Natural killer cell (primary cell): Measurements from ENCODE around the gene E2F4. TPM values are rescaled to one million over a fixed set of nuclear protein-coding genes. Genes with fewer than 3 reads are reported as not detected.

Source experiments
- ATAC-seq, 3 donors: fragments of 150-1000 bp in 2 of 3; fragments of 200-7000 bp in 1 of 3; cut with Tn5 transposase; 1 replicate in 1 of 3; 2 replicates in 2 of 3; pipeline ENCODE4 v1.10.0; 2021; ENCODE audit warnings: mild to moderate bottlenecking in 2 of 3, moderate library complexity in 2 of 3
- DNase-seq, 2 donors: peaks; one replicate each; pipeline versions ENCODE4 v3.0.0 to v3.0.0-alpha.2; 2013 to 2021; ENCODE audit warnings: mixed read lengths in 1 of 2
- H3K27ac ChIP-seq: one replicate; pipeline ENCODE4 v1.5.1; 2013; ENCODE audit warnings: mild to moderate bottlenecking, low read length
- H3K27me3 ChIP-seq: one replicate; pipeline ENCODE4 v1.6.1; 2013; ENCODE audit warnings: low read length; ENCODE audit not compliant: control insufficient read depth, insufficient read depth
- H3K36me3 ChIP-seq: one replicate; pipeline ENCODE4 v1.6.1; 2013; ENCODE audit warnings: low read length; ENCODE audit not compliant: control insufficient read depth, insufficient read depth
- H3K4me1 ChIP-seq: one replicate; pipeline ENCODE4 v1.6.1; 2013; ENCODE audit warnings: low read length; ENCODE audit not compliant: control insufficient read depth, insufficient read depth
- H3K4me3 ChIP-seq: one replicate; pipeline ENCODE4 v1.5.1; 2013; ENCODE audit warnings: low read length
- H3K9me3 ChIP-seq: one replicate; pipeline ENCODE4 v1.6.1; 2013; ENCODE audit warnings: low read length; ENCODE audit not compliant: control insufficient read depth, insufficient read depth
- H3K27ac Mint-ChIP-seq, 2 donors: one replicate each; pipeline ENCODE4 v1.8.0; 2022; ENCODE audit warnings: mild to moderate bottlenecking in 2 of 2, mixed read lengths in 2 of 2, moderate library complexity in 1 of 2
- H3K27me3 Mint-ChIP-seq, 2 donors: one replicate each; pipeline ENCODE4 v1.8.0; 2022; ENCODE audit warnings: low read depth in 2 of 2, mixed read lengths in 2 of 2
- H3K36me3 Mint-ChIP-seq: one replicate; pipeline ENCODE4 v1.8.0; 2022; ENCODE audit warnings: mixed read lengths
- H3K4me1 Mint-ChIP-seq, 2 donors: one replicate each; pipeline ENCODE4 v1.8.0; 2022; ENCODE audit warnings: mixed read lengths in 2 of 2
- H3K4me3 Mint-ChIP-seq: one replicate; pipeline ENCODE4 v1.8.0; 2022; ENCODE audit warnings: mild to moderate bottlenecking, moderate library complexity, mixed read lengths
- H3K9me3 Mint-ChIP-seq, 2 donors: one replicate each; pipeline ENCODE4 v1.8.0; 2022; ENCODE audit warnings: mixed read lengths in 2 of 2
- CTCF ChIP-seq: fragments of 200-600 bp; IDR thresholded peaks from one replicate; pipeline ENCODE4 v1.8.0; 2022; ENCODE audit warnings: antibody characterized with exemption
- WGBS: methylation state at CpG from one replicate; pipeline ENCODE4 v1.1.7; 2013; ENCODE audit warnings: missing lambda C conversion rate; ENCODE audit not compliant: insufficient coverage; 5-methylcytosine and 5-hydroxymethylcytosine counted together
- intact Hi-C: fragments of 100-400 bp; cut with micrococcal nuclease; formaldehyde crosslinking; loops from one replicate; pipeline ENCODE4 v1.14.2; 2022
- total RNA-seq, 4 donors: library from RNA; stranded (reverse); fragments of 120-200 nt in 1 of 4; gene quantifications; one replicate each; pipeline versions ENCODE4 v1.2.3 to v1.2.4, GENCODE V29; 2013 to 2022

The E2F4 gene
- total RNA-seq, 3 donors from 2014 or later (not counting 1 experiment from before 2014, with no cell fraction given): 57.6 to 91.7 (median 74.5) TPM

- H3K4me3 Mint-ChIP-seq: no peak within 1 kb of the TSS
- DNase-seq (no peak), ATAC-seq (peak in 1 of 3 donors; percentile 47)
- no peaks in the 10 kb centered on the region for H3K4me1 ChIP-seq
- no peaks in the 10 kb centered on the region for H3K9me3 ChIP-seq
- no peak within 1 kb of the TSS for H3K27ac ChIP-seq
- intact Hi-C loops: no loop called here
- TF ChIP-seq CTCF: no peak
- no peaks in the 10 kb centered on the region for H3K9me3 Mint-ChIP-seq
- WGBS: 90% methylated on average over 58 of the region's 61 CpGs
- peaks cover 14% of the 10 kb centered on the region for H3K36me3 Mint-ChIP-seq
- no peak within 1 kb of the TSS for H3K4me3 ChIP-seq
- H3K36me3 ChIP-seq: peaks cover 66% of the 10 kb centered on the region
- H3K27ac Mint-ChIP-seq: peak within 1 kb of the TSS in 1 of 2 donors; percentile 40
- H3K27me3 ChIP-seq: no peaks in the 10 kb centered on the region
- no peaks in the 10 kb centered on the region for H3K27me3 Mint-ChIP-seq
- H3K4me1 Mint-ChIP-seq: peaks cover 16 to 22% of the 10 kb centered on the region in 2 donors
Observed at GRCh38 chr16:67199011-67199807, 7.3 kb downstream of the E2F4 start, which contains the start of gene ELMO3. ELMO3 (plus strand) TSS chr16:67199131; CDS start chr16:67199327, 196 bp downstream.

DNA sequence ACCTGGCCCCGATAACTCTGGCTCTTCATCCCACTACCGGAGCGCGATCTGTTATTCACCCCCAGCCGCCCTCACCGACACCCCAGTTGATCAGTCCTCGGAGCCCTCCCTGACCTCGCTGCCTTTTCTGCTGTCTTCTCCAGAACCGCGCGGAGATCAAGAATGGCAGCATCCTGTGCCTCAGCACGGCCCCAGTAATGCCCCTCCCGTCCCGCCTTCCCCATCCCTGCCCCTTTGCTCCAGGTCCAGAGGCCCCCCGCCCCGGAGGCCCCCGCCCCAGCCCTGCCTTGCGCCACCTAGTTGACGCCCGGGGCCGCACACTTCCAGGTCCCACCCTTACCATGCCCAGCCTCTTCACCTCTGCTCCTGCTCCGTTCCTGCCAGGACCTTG is 7.8 kb downstream of the E2F4 start:
- no peaks in the 10 kb centered on the region for H3K27me3 Mint-ChIP-seq
- no peak overlapping the region for H3K27ac Mint-ChIP-seq
- ATAC-seq (peak in 1 of 3 donors; percentile 14), DNase-seq (no peak)
- Histone ChIP-seq H3K9me3 (no peaks in the 10 kb centered on the region), H3K27ac (no peak overlapping the region), H3K4me1 (no peaks in the 10 kb centered on the region), H3K4me3 (no peak overlapping the region), H3K27me3 (no peaks in the 10 kb centered on the region), H3K36me3 (peaks cover 63% of the 10 kb centered on the region)
- H3K36me3 Mint-ChIP-seq: peaks cover 14% of the 10 kb centered on the region
- no peaks in the 10 kb centered on the region for H3K9me3 Mint-ChIP-seq
- intact Hi-C loops: no loop called here
- 86% methylated on average over 19 of the region's 22 CpGs for WGBS
- peaks cover 16 to 17% of the 10 kb centered on the region in 2 donors for H3K4me1 Mint-ChIP-seq
- no peak for TF ChIP-seq CTCF
- H3K4me3 Mint-ChIP-seq: no peak overlapping the region

- intact Hi-C loops: no loop called here
- no peak overlapping the region for H3K4me3 Mint-ChIP-seq
- H3K4me1 ChIP-seq: no peaks in the 10 kb centered on the region
- H3K27ac Mint-ChIP-seq: no peak overlapping the region
- H3K27ac ChIP-seq: no peak overlapping the region
- TF ChIP-seq CTCF: no peak
- no peak overlapping the region for H3K4me3 ChIP-seq
- no peaks in the 10 kb centered on the region for H3K9me3 Mint-ChIP-seq
- DNase-seq: no peak
- 96% methylated on average over 8 of the region's 8 CpGs for WGBS
- H3K27me3 ChIP-seq: no peaks in the 10 kb centered on the region
- peaks cover 56% of the 10 kb centered on the region for H3K36me3 ChIP-seq
- peaks cover 15 to 16% of the 10 kb centered on the region in 2 donors for H3K4me1 Mint-ChIP-seq
- no peaks in the 10 kb centered on the region for H3K9me3 ChIP-seq
- no peak for ATAC-seq
- H3K36me3 Mint-ChIP-seq: peaks cover 14% of the 10 kb centered on the region
- H3K27me3 Mint-ChIP-seq: no peaks in the 10 kb centered on the region
Observed at GRCh38 chr16:67200491-67200890, 8.5 kb downstream of the E2F4 start.
